Breast epithelium (tissue), 4 donors: ENCODE measurements around the gene CCPG1. TPM values are rescaled to one million over a fixed set of nuclear protein-coding genes. Genes with fewer than 3 reads are reported as not detected.

Experiments
- DNase-seq, 2 donors: peaks; one replicate each; pipeline ENCODE4 v3.0.0-alpha.2; 2019; ENCODE audit warnings: low spot score in 2 of 2
- H3K27ac ChIP-seq, 2 donors: fragments of 200-600 bp; sonication (generic) in 1 of 2; one replicate each; pipeline ENCODE4 v1.5.1; 2016 to 2019; ENCODE audit warnings: mild to moderate bottlenecking in 1 of 2
- H3K27me3 ChIP-seq, 2 donors: fragments of 200-600 bp; sonication (generic) in 1 of 2; one replicate each; pipeline versions ENCODE4 v1.5.1 to v1.6.0; 2017 to 2019; ENCODE audit warnings: control low read depth in 1 of 2, mild to moderate bottlenecking in 1 of 2
- H3K36me3 ChIP-seq: fragments of 200-600 bp; one replicate; pipeline ENCODE4 v1.5.1; 2019
- H3K4me1 ChIP-seq, 2 donors: fragments of 200-600 bp; sonication (generic); one replicate each; pipeline ENCODE4 v1.5.1; 2016 to 2019; ENCODE audit warnings: control low read depth in 1 of 2
- H3K4me3 ChIP-seq, 3 donors: fragments of 200-600 bp; sonication (generic); 1 replicate in 2 of 3; 2 replicates in 1 of 3; pipeline ENCODE4 v1.5.1; 2016 to 2019; ENCODE audit warnings: mild to moderate bottlenecking in 3 of 3, moderate library complexity in 2 of 3
- H3K9me3 ChIP-seq, 2 donors: fragments of 200-600 bp; sonication (generic) in 1 of 2; one replicate each; pipeline ENCODE4 v1.5.1; 2016 to 2019; ENCODE audit warnings: control low read depth in 1 of 2
- CTCF ChIP-seq, 3 donors: fragments of 450-650 bp; IDR thresholded peaks; one replicate each; pipeline ENCODE4 v1.5.1; 2016 to 2017; ENCODE audit warnings: antibody characterized with exemption in 3 of 3, mild to moderate bottlenecking in 3 of 3, moderate library complexity in 3 of 3
- POLR2A ChIP-seq: fragments of 450-650 bp; IDR thresholded peaks from one replicate; pipeline ENCODE4 v1.6.1; 2016; ENCODE audit warnings: antibody characterized with exemption, mild to moderate bottlenecking, moderate library complexity
- POLR2AphosphoS5 ChIP-seq, 3 donors: sonication (generic); formaldehyde crosslinking; IDR thresholded peaks; one replicate each; pipeline ENCODE4 v1.6.1; 2017; ENCODE audit warnings: antibody characterized with exemption in 3 of 3
- intact Hi-C: fragments of 100-400 bp; cut with DNase I; formaldehyde crosslinking; loops from one replicate; pipeline ENCODE4 v1.15.1; 2023; ENCODE audit warnings: low total_unique reads
- total RNA-seq, 3 donors: library from RNA; depleted of rRNA; stranded (reverse); fragments of >200 nt; gene quantifications; one replicate each; pipeline ENCODE4 v1.1.0, GENCODE V29; 2016

Gene CCPG1
- total RNA-seq, 3 donors from 2014 or later = 65.9 to 82.8 (median 74.9) TPM

DNA sequence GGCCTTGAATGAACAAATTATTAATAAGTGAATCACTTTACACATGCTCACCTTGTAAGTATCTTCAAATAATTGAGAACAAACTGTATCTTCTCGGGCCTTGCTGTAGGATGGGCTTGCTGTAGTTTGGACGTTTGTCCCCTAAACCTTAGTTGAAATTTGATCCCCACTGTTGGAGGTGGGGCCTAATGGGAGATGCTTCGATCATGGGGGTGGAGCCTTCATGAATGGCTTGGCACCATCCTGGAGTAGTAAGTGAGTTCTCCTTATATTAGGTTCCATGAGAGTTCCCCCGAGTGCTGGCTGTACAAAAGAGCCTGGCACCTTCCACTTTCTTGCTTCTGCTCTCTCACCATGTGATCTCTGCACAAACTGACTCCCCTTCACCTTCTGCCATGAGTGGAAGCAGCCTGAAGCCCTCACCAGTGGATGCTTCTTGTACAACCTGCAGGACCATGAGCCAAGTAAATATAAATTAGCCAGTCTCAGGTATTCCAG, 59.8 kb downstream of the CCPG1 start:
- intact Hi-C loops = no loop called here
- H3K4me3 ChIP-seq = no peak overlapping the region
- TF ChIP-seq POLR2A = no peak
- TF ChIP-seq CTCF (IDR thresholded peaks at IDR 0.05) = no peak
- TF ChIP-seq POLR2AphosphoS5 (IDR thresholded peaks at IDR 0.05) = no peak
- no peak overlapping the region for H3K27ac ChIP-seq
- no peak for DNase-seq
- H3K9me3 ChIP-seq = no peaks in the 10 kb centered on the region
- no peaks in the 10 kb centered on the region for H3K4me1 ChIP-seq
- no peaks in the 10 kb centered on the region for H3K36me3 ChIP-seq
- no peaks in the 10 kb centered on the region for H3K27me3 ChIP-seq

DNA sequence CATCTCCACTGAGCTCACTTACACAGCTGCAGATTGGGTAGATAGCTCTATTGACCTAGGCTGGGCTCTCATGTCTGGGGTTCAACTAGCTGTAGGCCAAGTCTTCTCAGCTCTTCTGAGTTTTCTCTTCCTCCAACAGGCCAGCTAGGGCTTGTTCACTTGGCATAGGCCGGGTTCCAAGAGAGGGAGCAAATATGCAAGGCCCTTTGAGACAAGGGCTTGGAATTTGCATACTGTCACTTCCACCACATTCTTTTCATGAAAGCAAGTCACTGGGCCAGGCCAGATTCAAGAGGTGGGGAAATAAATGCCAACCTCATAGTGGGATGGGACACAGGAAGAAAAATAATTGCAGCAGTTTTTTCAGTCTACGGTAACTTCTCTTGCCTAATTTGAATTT, 64.0 kb downstream of the CCPG1 start:
- intact Hi-C loops = no loop called here
- Histone ChIP-seq H3K27ac (peak overlapping the region; percentile 80 to 88), H3K27me3 (no peaks in the 10 kb centered on the region), H3K4me1 (no peaks in the 10 kb centered on the region), H3K36me3 (no peaks in the 10 kb centered on the region), H3K9me3 (no peaks in the 10 kb centered on the region), H3K4me3 (no peak overlapping the region)
- TF ChIP-seq POLR2A = no peak
- no peak for TF ChIP-seq POLR2AphosphoS5 (IDR thresholded peaks at IDR 0.05)
- no peak for TF ChIP-seq CTCF (IDR thresholded peaks at IDR 0.05)
- peak in 1 of 2 donors; percentile 78 for DNase-seq

DNA sequence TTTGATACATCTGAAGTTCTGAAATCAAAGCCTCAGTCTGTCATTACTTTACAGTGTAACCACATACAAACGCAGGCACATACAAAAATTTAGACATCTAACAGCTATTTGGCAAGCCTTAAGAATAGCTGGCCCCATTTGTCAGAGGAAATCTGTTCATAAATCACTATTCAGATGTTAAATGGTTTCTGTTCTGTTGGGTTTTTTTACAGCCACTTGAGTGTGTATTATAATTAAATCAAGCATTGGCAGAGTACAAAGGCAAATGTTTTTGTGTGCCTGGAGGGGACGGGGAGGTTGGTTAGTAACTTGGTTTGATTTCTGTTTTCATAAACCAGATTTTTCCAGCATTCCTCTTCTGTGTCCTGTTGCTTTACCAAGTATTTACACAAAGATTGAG, 65.0 kb downstream of the CCPG1 start:
- no peak for TF ChIP-seq POLR2AphosphoS5 (IDR thresholded peaks at IDR 0.05)
- no peak for TF ChIP-seq CTCF (IDR thresholded peaks at IDR 0.05)
- no peak for TF ChIP-seq POLR2A
- Histone ChIP-seq H3K27me3 (no peaks in the 10 kb centered on the region), H3K36me3 (no peaks in the 10 kb centered on the region), H3K27ac (peak overlapping the region; percentile 80 to 88), H3K9me3 (no peaks in the 10 kb centered on the region), H3K4me3 (no peak overlapping the region), H3K4me1 (no peaks in the 10 kb centered on the region)
- DNase-seq = peak in 1 of 2 donors; percentile 32
- intact Hi-C loops = no loop called here

GRCh38 chr15:55337160-55337559, 71.0 kb downstream of the CCPG1 start:
- H3K27me3 ChIP-seq = no peaks in the 10 kb centered on the region
- H3K36me3 ChIP-seq = peaks cover 4% of the 10 kb centered on the region

DNA sequence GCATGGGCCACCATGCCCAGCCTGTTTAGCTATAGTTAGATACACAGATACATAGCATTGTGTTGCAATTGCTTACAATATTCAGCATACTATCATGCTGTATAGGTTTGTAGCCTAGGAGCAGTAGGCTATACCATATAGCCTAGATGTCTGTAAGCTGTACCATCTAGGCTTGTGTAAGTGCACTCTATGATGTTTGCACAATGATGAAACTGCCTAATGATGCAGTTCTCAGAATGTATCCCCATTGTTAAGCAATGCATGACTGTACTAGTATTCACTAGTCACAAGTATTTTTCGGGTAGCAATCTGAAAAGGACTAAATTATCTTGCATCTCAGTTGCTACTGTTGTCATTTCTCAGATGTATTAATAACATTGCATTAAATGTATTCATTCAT, 73.2 kb downstream of the CCPG1 start:
- intact Hi-C loops = no loop called here
- no peaks in the 10 kb centered on the region for H3K9me3 ChIP-seq
- H3K4me3 ChIP-seq = no peak overlapping the region
- no peaks in the 10 kb centered on the region for H3K27me3 ChIP-seq
- H3K4me1 ChIP-seq = no peaks in the 10 kb centered on the region
- TF ChIP-seq CTCF (IDR thresholded peaks at IDR 0.05) (no peak), POLR2AphosphoS5 (IDR thresholded peaks at IDR 0.05) (no peak), POLR2A (no peak)
- H3K27ac ChIP-seq = no peak overlapping the region
- peaks cover 4% of the 10 kb centered on the region for H3K36me3 ChIP-seq
- DNase-seq = no peak

More at GRCh38 chr15:55337160-55337559, 71.0 kb downstream of the CCPG1 start:
- intact Hi-C loops = no loop called here
- Histone ChIP-seq H3K4me3 (no peak overlapping the region), H3K4me1 (no peaks in the 10 kb centered on the region), H3K9me3 (no peaks in the 10 kb centered on the region), H3K27ac (no peak overlapping the region)
- no peak for DNase-seq
- TF ChIP-seq POLR2A (no peak), POLR2AphosphoS5 (IDR thresholded peaks at IDR 0.05) (no peak), CTCF (IDR thresholded peaks at IDR 0.05) (no peak)
